SK-N-SH treated with all-trans-retinoic acid at 6 μM for 48 hours (cell line): ENCODE results near the gene FBXO48.

Experiments
- ATAC-seq: fragments of 200-7000 bp; cut with Tn5 transposase; 3 replicates; pipeline ENCODE4 v1.9.1; 2020; ENCODE audit warnings: mild to moderate bottlenecking, moderate library complexity
- ARNTL ChIP-seq: fragments of 450-650 bp; formaldehyde crosslinking; IDR thresholded peaks from 2 replicates; pipeline ENCODE4 v1.5.0; 2020; ENCODE audit warnings: low read depth, mild to moderate bottlenecking, moderate library complexity, borderline replicate concordance
- BACH2 ChIP-seq: fragments of 250-450 bp; sonication (Bioruptor Pico); IDR thresholded peaks from 2 replicates; pipeline ENCODE4 v1.9.0; 2021; ENCODE audit warnings: mild to moderate bottlenecking, borderline replicate concordance
- CREB5 ChIP-seq: fragments of 250-450 bp; sonication (Bioruptor Pico); IDR thresholded peaks from 2 replicates; pipeline ENCODE4 v1.5.1; 2020; ENCODE audit warnings: low read depth, mild to moderate bottlenecking, moderate library complexity
- CSDC2 ChIP-seq: fragments of 250-450 bp; sonication (Bioruptor Pico); IDR thresholded peaks from 2 replicates; pipeline ENCODE4 v1.5.0; 2020; ENCODE audit warnings: mild to moderate bottlenecking, moderate library complexity
- CSRNP3 ChIP-seq: fragments of 250-450 bp; sonication (Bioruptor Pico); IDR thresholded peaks from 2 replicates; pipeline ENCODE4 v1.5.1; 2021; ENCODE audit warnings: mild to moderate bottlenecking, moderate library complexity
- GLIS3 ChIP-seq: fragments of 250-450 bp; sonication (Bioruptor Pico); IDR thresholded peaks from 2 replicates; pipeline ENCODE4 v1.5.0; 2020; ENCODE audit warnings: mild to moderate bottlenecking, moderate library complexity
- OSR1 ChIP-seq: fragments of 250-450 bp; sonication (Bioruptor Pico); IDR thresholded peaks from 2 replicates; pipeline ENCODE4 v1.8.0; 2022; ENCODE audit warnings: moderate library complexity, mild to moderate bottlenecking, inconsistent platforms
- PATZ1 ChIP-seq: fragments of 250-450 bp; sonication (Bioruptor Pico); IDR thresholded peaks from 2 replicates; pipeline ENCODE4 v1.8.0; 2020; ENCODE audit warnings: mild to moderate bottlenecking, moderate library complexity, borderline replicate concordance
- POU6F1 ChIP-seq: fragments of 250-450 bp; sonication (Bioruptor Pico); IDR thresholded peaks from 2 replicates; pipeline ENCODE4 v1.8.0; 2021; ENCODE audit warnings: low read depth, mild to moderate bottlenecking, moderate library complexity, borderline replicate concordance
- PPARA ChIP-seq: fragments of 250-450 bp; sonication (Bioruptor Pico); IDR thresholded peaks from 2 replicates; pipeline ENCODE4 v1.5.0; 2020; ENCODE audit warnings: mild to moderate bottlenecking, borderline replicate concordance
- RARB ChIP-seq: fragments of 250-450 bp; sonication (Bioruptor Pico); IDR thresholded peaks from 2 replicates; pipeline ENCODE4 v1.8.0; 2021; ENCODE audit warnings: mild to moderate bottlenecking, moderate library complexity
- SNAI2 ChIP-seq: fragments of 250-450 bp; sonication (Bioruptor Pico); IDR thresholded peaks from 2 replicates; pipeline ENCODE4 v1.5.0; 2020; ENCODE audit warnings: mild to moderate bottlenecking, moderate library complexity
- TOX ChIP-seq: fragments of 250-450 bp; sonication (Bioruptor Pico); IDR thresholded peaks from 2 replicates; pipeline ENCODE4 v1.8.0; 2021; ENCODE audit warnings: mild to moderate bottlenecking, moderate library complexity, borderline replicate concordance
- TSHZ2 ChIP-seq: fragments of 250-450 bp; sonication (Bioruptor Pico); IDR thresholded peaks from 2 replicates; pipeline ENCODE4 v1.5.0; 2020; ENCODE audit warnings: mild to moderate bottlenecking, moderate library complexity
- ZC3H10 ChIP-seq: fragments of 250-450 bp; sonication (Bioruptor Pico); IDR thresholded peaks from 2 replicates; pipeline ENCODE4 v1.5.1; 2021; ENCODE audit warnings: mild to moderate bottlenecking, moderate library complexity
- ZFP3 ChIP-seq: fragments of 250-450 bp; sonication (Bioruptor Pico); IDR thresholded peaks from 2 replicates; pipeline ENCODE4 v1.5.0; 2020; ENCODE audit warnings: mild to moderate bottlenecking, moderate library complexity
- ZFP30 ChIP-seq: fragments of 450-650 bp; formaldehyde crosslinking; IDR thresholded peaks from 2 replicates; pipeline ENCODE4 v1.5.0; 2022; ENCODE audit warnings: mild to moderate bottlenecking, moderate library complexity
- ZNF70 ChIP-seq: fragments of 450-650 bp; formaldehyde crosslinking; IDR thresholded peaks from 2 replicates; pipeline ENCODE4 v1.5.0; 2020; ENCODE audit warnings: mild to moderate bottlenecking, moderate library complexity
- ZNF8 ChIP-seq: fragments of 450-650 bp; formaldehyde crosslinking; IDR thresholded peaks from 2 replicates; pipeline ENCODE4 v1.5.0; 2020; ENCODE audit warnings: mild to moderate bottlenecking, moderate library complexity

FBXO48 gene

GRCh38 chr2:68483011-68483410, 15.9 kb upstream of the FBXO48 start:
- TF ChIP-seq GLIS3 (CRISPR knock-in tag): no peak
- ATAC-seq: no peak

GRCh38 chr2:68482296-68482820, 15.3 kb upstream of the FBXO48 start:
- TF ChIP-seq ZC3H10 (CRISPR knock-in tag) (no peak), SNAI2 (CRISPR knock-in tag) (no peak), TSHZ2 (no peak), ARNTL (CRISPR knock-in tag) (no peak), ZFP30 (no peak), RARB (CRISPR knock-in tag) (no peak), OSR1 (CRISPR knock-in tag) (no peak), ZNF70 (CRISPR knock-in tag) (no peak), CSDC2 (no peak), CREB5 (no peak)
- no peak for ATAC-seq

- TF ChIP-seq TOX (CRISPR knock-in tag): no peak
- no peak for TF ChIP-seq ZFP3
- TF ChIP-seq GLIS3 (CRISPR knock-in tag): no peak
- TF ChIP-seq, all 23 proteins: peak for 0
- no peak for ATAC-seq
Measured at GRCh38 chr2:68478688-68479087, 11.6 kb upstream of the FBXO48 start.

GRCh38 chr2:68476454-68476853, 9.4 kb upstream of the FBXO48 start:
- no peak for ATAC-seq
- TF ChIP-seq RARB (CRISPR knock-in tag) (no peak), CREB5 (no peak), BACH2 (CRISPR knock-in tag) (no peak), CSDC2 (no peak), PATZ1 (CRISPR knock-in tag) (no peak), CSRNP3 (CRISPR knock-in tag) (no peak), POU6F1 (no peak), ZNF70 (CRISPR knock-in tag) (no peak), ARNTL (CRISPR knock-in tag) (no peak), TSHZ2 (no peak), SNAI2 (CRISPR knock-in tag) (no peak), ZFP3 (no peak), ZNF8 (CRISPR knock-in tag) (no peak), OSR1 (CRISPR knock-in tag) (no peak), PPARA (CRISPR knock-in tag) (no peak)
